Body of pancreas (tissue), 4 donors: ENCODE data around the gene SLC17A1. TPM values are rescaled to one million over a fixed set of nuclear protein-coding genes. Genes with fewer than 3 reads are reported as not detected.

Experiments used
- ATAC-seq: fragments of 150-250 bp; one replicate; pipeline ENCODE4 v1.9.1; 2016
- DNase-seq, 4 donors: peaks; one replicate each; pipeline ENCODE4 v3.0.0-alpha.2; 2019
- H3K27ac ChIP-seq, 4 donors: fragments of 200-600 bp; sonication (generic); 1 replicate in 3 of 4; 2 replicates in 1 of 4; pipeline versions ENCODE4 v1.5.1 to v1.6.1; 2016 to 2019; ENCODE audit warnings: mild to moderate bottlenecking in 1 of 4, mixed read lengths in 1 of 4, moderate library complexity in 1 of 4
- H3K27me3 ChIP-seq, 2 donors: fragments of 200-600 bp; sonication (generic); one replicate each; pipeline ENCODE4 v1.6.0; 2016; ENCODE audit warnings: mild to moderate bottlenecking in 1 of 2
- H3K36me3 ChIP-seq, 2 donors: fragments of 200-600 bp; sonication (generic); replicated peaks in 1 of 2; 2 replicates each; pipeline ENCODE4 v1.5.1; 2016; ENCODE audit warnings: low read depth in 2 of 2; ENCODE audit not compliant: insufficient read depth in 1 of 2
- H3K4me1 ChIP-seq: fragments of 200-600 bp; sonication (generic); one replicate; pipeline ENCODE4 v1.6.0; 2016
- H3K4me3 ChIP-seq, 2 donors: fragments of 200-600 bp; sonication (generic); 1 replicate in 1 of 2; 2 replicates in 1 of 2; pipeline ENCODE4 v1.5.1; 2016 to 2019
- H3K9me3 ChIP-seq, 3 donors: fragments of 200-600 bp; sonication (generic); 1 replicate in 2 of 3; 2 replicates in 1 of 3; pipeline ENCODE4 v1.5.1; 2016
- CTCF ChIP-seq, 7 experiments: fragments of 450-650 bp in 4 of 7; fragments of 200-600 bp in 3 of 7; sonication (generic) in 3 of 7; IDR thresholded peaks; one replicate each; pipeline ENCODE4 v1.5.1; 2016 to 2019; ENCODE audit warnings: antibody characterized with exemption in 7 of 7
- POLR2A ChIP-seq, 3 donors: fragments of 450-650 bp; IDR thresholded peaks; one replicate each; pipeline ENCODE4 v1.6.1; 2016; ENCODE audit warnings: antibody characterized with exemption in 3 of 3, mild to moderate bottlenecking in 2 of 3
- WGBS, 2 donors: methylation state at CpG; one replicate each; pipeline ENCODE4 v1.1.5; 2017; 5-methylcytosine and 5-hydroxymethylcytosine counted together
- intact Hi-C: fragments of 100-400 bp; cut with DNase I; formaldehyde crosslinking; loops from one replicate; pipeline ENCODE4 v1.15.1; 2023
- total RNA-seq, 2 donors: library from RNA; depleted of rRNA; stranded (reverse); fragments of >200 nt; gene quantifications; one replicate each; pipeline ENCODE4 v1.1.0, GENCODE V29; 2016

SLC17A1 gene
- total RNA-seq, 2 donors from 2014 or later = not detected

GRCh38 chr6:25787428-25787827, 44.4 kb downstream of the SLC17A1 start:
- H3K36me3 ChIP-seq = no peaks in the 10 kb centered on the region
- H3K27ac ChIP-seq = no peak overlapping the region
- H3K9me3 ChIP-seq = no peaks in the 10 kb centered on the region
- intact Hi-C loops = no loop called here
- 51 to 64% methylated on average over 2 of the region's 2 CpGs for WGBS, 2 donors
- TF ChIP-seq CTCF (IDR thresholded peaks at IDR 0.05) = no peak
- no peak for TF ChIP-seq POLR2A (IDR thresholded peaks at IDR 0.05)
- no peaks in the 10 kb centered on the region for H3K27me3 ChIP-seq
- no peaks in the 10 kb centered on the region for H3K4me1 ChIP-seq
- no peak overlapping the region for H3K4me3 ChIP-seq
- no peak for DNase-seq
- no peak for ATAC-seq

- no peaks in the 10 kb centered on the region for H3K9me3 ChIP-seq
- TF ChIP-seq CTCF (IDR thresholded peaks at IDR 0.05) (no peak), POLR2A (IDR thresholded peaks at IDR 0.05) (no peak)
- H3K27me3 ChIP-seq = no peaks in the 10 kb centered on the region
- H3K36me3 ChIP-seq = no peaks in the 10 kb centered on the region
- intact Hi-C loops = no loop called here
- H3K4me3 ChIP-seq = no peak overlapping the region
- ATAC-seq (no peak), DNase-seq (no peak)
- H3K4me1 ChIP-seq = no peaks in the 10 kb centered on the region
- H3K27ac ChIP-seq = no peak overlapping the region
- 86 to 94% methylated on average over 1 of the region's 1 CpG for whole genome bisulfite sequencing, 2 donors
Observed at GRCh38 chr6:25781134-25781533, 50.7 kb downstream of the SLC17A1 start.

GRCh38 chr6:25777856-25778649, 53.8 kb downstream of the SLC17A1 start:
- H3K4me1 ChIP-seq = no peaks in the 10 kb centered on the region
- H3K36me3 ChIP-seq = no peaks in the 10 kb centered on the region
- no peaks in the 10 kb centered on the region for H3K9me3 ChIP-seq
- TF ChIP-seq POLR2A (IDR thresholded peaks at IDR 0.05) (no peak), CTCF (IDR thresholded peaks at IDR 0.05) (no peak)
- no peaks in the 10 kb centered on the region for H3K27me3 ChIP-seq
- no peak overlapping the region for H3K27ac ChIP-seq
- DNase-seq (no peak), ATAC-seq (no peak)
- intact Hi-C loops = no loop called here
- no peak overlapping the region for H3K4me3 ChIP-seq
- 61 to 69% methylated on average over 4 of the region's 4 CpGs for WGBS, 2 donors

GRCh38 chr6:25777031-25777430, 54.8 kb downstream of the SLC17A1 start:
- no peak for ATAC-seq

More at GRCh38 chr6:25777031-25777430, 54.8 kb downstream of the SLC17A1 start:
- no peak for DNase-seq
- TF ChIP-seq POLR2A (IDR thresholded peaks at IDR 0.05) (no peak), CTCF (IDR thresholded peaks at IDR 0.05) (no peak)
- WGBS, 2 donors = 85 to 88% methylated on average over 2 of the region's 2 CpGs
- no peaks in the 10 kb centered on the region for H3K27me3 ChIP-seq
- H3K4me1 ChIP-seq = no peaks in the 10 kb centered on the region
- H3K9me3 ChIP-seq = no peaks in the 10 kb centered on the region
- no peak overlapping the region for H3K27ac ChIP-seq
- intact Hi-C loops = no loop called here
- no peaks in the 10 kb centered on the region for H3K36me3 ChIP-seq
- no peak overlapping the region for H3K4me3 ChIP-seq
